ENCODE measurements around the gene SRSF7. TPM values are rescaled to one million over a fixed set of nuclear protein-coding genes. Genes with fewer than 3 reads are reported as not detected.
"Not testable (repeated sequence)": the region's sequence is repeated elsewhere in the genome, so short reads cannot be mapped to it uniquely, and the experiment has no call there.

SRSF7 gene
- total RNA-seq, 1 donor from 2014 or later: 50.5 TPM

- H3K9me3 ChIP-seq (replicated peaks): no peaks in the 10 kb centered on the region
- H3K27ac ChIP-seq (replicated peaks): no peak overlapping the region
- H3K27me3 ChIP-seq (ENCODE audit: low read depth): no peaks in the 10 kb centered on the region
- no peak for DNase-seq
- intact Hi-C loops (cut with micrococcal nuclease): loop anchor here (5.0 kb wide), 1 partner anchor 426 kb away; no protein-coding TSS in a partner anchor
- no peak overlapping the region for H3K4me3 ChIP-seq
- TF ChIP-seq CTCF (IDR thresholded peaks at IDR 0.05; ENCODE audit: borderline replicate concordance): no peak
- peaks cover 78% of the 10 kb centered on the region for H3K36me3 ChIP-seq
- peaks cover 64% of the 10 kb centered on the region for H3K4me1 ChIP-seq
Observed at GRCh38 chr2:38742797-38743559, 8.2 kb downstream of the SRSF7 start.

- peak; percentile 72 for TF ChIP-seq CTCF (IDR thresholded peaks at IDR 0.05; ENCODE audit: borderline replicate concordance)
- H3K4me3 ChIP-seq: peak overlapping the region; percentile 6
- peaks cover 57% of the 10 kb centered on the region for H3K4me1 ChIP-seq
- H3K36me3 ChIP-seq: peaks cover 67% of the 10 kb centered on the region
- H3K9me3 ChIP-seq (replicated peaks): no peaks in the 10 kb centered on the region
- H3K27me3 ChIP-seq (ENCODE audit: low read depth): no peaks in the 10 kb centered on the region
- intact Hi-C loops (cut with micrococcal nuclease): loop anchor here (5.0 kb wide), 1 partner anchor 424 kb away; no protein-coding TSS in a partner anchor
- DNase-seq: no peak
- peak overlapping the region; percentile 38 for H3K27ac ChIP-seq (replicated peaks)
Observed at GRCh38 chr2:38740851-38741731, 10.1 kb downstream of the SRSF7 start.

- Histone ChIP-seq H3K27me3 (ENCODE audit: low read depth) (no peaks in the 10 kb centered on the region), H3K4me1 (peaks cover 57% of the 10 kb centered on the region)
Observed at GRCh38 chr2:38739524-38739923, 11.6 kb downstream of the SRSF7 start.

GRCh38 chr2:38737925-38738324 is 13.2 kb downstream of the SRSF7 start:
- peak overlapping the region; percentile 7 for H3K27ac ChIP-seq (replicated peaks)
- H3K9me3 ChIP-seq (replicated peaks): no peaks in the 10 kb centered on the region
- DNase-seq: no peak
- peaks cover 47% of the 10 kb centered on the region for H3K36me3 ChIP-seq
- intact Hi-C loops (cut with micrococcal nuclease): no loop called here
- TF ChIP-seq CTCF (IDR thresholded peaks at IDR 0.05; ENCODE audit: borderline replicate concordance): no peak
- H3K4me1 ChIP-seq: peaks cover 51% of the 10 kb centered on the region
- no peak overlapping the region for H3K4me3 ChIP-seq
- H3K27me3 ChIP-seq (ENCODE audit: low read depth): no peaks in the 10 kb centered on the region

More at GRCh38 chr2:38739524-38739923, 11.6 kb downstream of the SRSF7 start:
- peaks cover 52% of the 10 kb centered on the region for H3K36me3 ChIP-seq
- peak overlapping the region; percentile 38 for H3K27ac ChIP-seq (replicated peaks)
- H3K9me3 ChIP-seq (replicated peaks): no peaks in the 10 kb centered on the region
- DNase-seq: no peak
- no peak overlapping the region for H3K4me3 ChIP-seq
- intact Hi-C loops (cut with micrococcal nuclease): no loop called here
- no peak for TF ChIP-seq CTCF (IDR thresholded peaks at IDR 0.05; ENCODE audit: borderline replicate concordance)

- Histone ChIP-seq H3K36me3 (peaks cover 49% of the 10 kb centered on the region), H3K4me1 (peaks cover 49% of the 10 kb centered on the region), H3K27ac (replicated peaks) (peak overlapping the region; percentile 20)
- H3K9me3 ChIP-seq (replicated peaks); H3K27me3 ChIP-seq (ENCODE audit: low read depth); H3K4me3 ChIP-seq; DNase-seq; intact Hi-C loops (cut with micrococcal nuclease): not testable (repeated sequence)
Observed at GRCh38 chr2:38737000-38737698, 14.0 kb downstream of the SRSF7 start.
